ENCODE data around the gene ZNF606.

GRCh38 chr19:58002384-58003173, at the start of gene ZNF606:
- TF ChIP-seq REST (IDR thresholded peaks at IDR 0.05; ENCODE audit: insufficient read depth in 1 of 2, low read depth in 2 of 2, low read length in 2 of 2), result 0 out of 4 replicates have a peak, but pooled peaks of 1 of the 2 experiments have one; percentile 11
- peak; percentile 84 for TF ChIP-seq POLR2AphosphoS5 (IDR thresholded peaks at IDR 0.05; ENCODE audit: low read depth, low read length)

All from PFSK-1 (cell line).